ENCODE results near the gene GUSB.

Gene GUSB

GRCh38 chr7:65979583-65980477 is 2.2 kb downstream of the GUSB start:
- POLR2A ChIA-PET: no interaction called here
- CTCF ChIA-PET: interaction anchor here (1.1 kb wide), 1 partner anchor 229 kb away, joined by 3 read pairs; no protein-coding TSS in a partner anchor

DNA sequence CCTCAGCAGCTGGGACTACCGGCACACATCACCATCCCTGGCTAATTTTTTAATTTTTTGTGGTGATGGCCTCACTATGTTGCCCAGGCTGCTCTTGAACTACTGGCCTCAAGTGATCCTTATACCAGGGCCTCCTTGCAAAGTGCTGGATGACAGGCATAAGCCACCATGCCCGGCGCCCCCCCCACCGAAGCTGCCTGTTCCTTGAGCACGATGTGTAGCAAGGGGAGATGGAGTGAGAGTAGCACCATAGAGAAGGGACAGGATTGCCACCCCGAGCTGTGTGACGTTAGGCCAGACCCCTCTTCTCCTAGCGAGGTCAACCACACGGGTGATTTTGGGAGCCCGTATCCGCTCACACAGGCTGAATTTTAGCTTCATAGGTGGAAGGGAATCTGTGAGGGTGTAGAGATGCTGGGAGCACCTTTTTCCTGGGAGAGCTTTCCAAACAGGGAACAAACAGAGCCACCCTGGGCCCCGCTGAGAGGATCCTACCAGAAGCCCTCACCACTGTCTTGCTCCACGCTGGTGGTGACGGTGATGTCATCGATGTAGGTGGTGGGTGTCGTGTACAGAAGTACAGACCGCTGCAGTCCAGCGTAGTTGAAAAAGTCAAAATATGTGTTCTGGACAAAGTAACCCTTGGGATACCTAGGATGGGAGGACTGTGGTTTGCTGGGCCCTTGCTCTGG is 3.0 kb downstream of the GUSB start:
- no peak for DNase-seq (ENCODE audit: extremely low spot score)
- POLR2A ChIA-PET: no interaction called here
- CTCF ChIA-PET: interaction anchor here (1.1 kb wide), 1 partner anchor 229 kb away, joined by 3 read pairs; no protein-coding TSS in a partner anchor
- TF ChIP-seq CTCF (IDR thresholded peaks at IDR 0.05; ENCODE audit: control extremely low read depth, extremely low read depth, low read depth, missing control alignments): no peak

More at GRCh38 chr7:65979583-65980477, 2.2 kb downstream of the GUSB start:
- no peak for DNase-seq (ENCODE audit: extremely low spot score)
- no peak for TF ChIP-seq CTCF (IDR thresholded peaks at IDR 0.05; ENCODE audit: control extremely low read depth, extremely low read depth, low read depth, missing control alignments)

DNA sequence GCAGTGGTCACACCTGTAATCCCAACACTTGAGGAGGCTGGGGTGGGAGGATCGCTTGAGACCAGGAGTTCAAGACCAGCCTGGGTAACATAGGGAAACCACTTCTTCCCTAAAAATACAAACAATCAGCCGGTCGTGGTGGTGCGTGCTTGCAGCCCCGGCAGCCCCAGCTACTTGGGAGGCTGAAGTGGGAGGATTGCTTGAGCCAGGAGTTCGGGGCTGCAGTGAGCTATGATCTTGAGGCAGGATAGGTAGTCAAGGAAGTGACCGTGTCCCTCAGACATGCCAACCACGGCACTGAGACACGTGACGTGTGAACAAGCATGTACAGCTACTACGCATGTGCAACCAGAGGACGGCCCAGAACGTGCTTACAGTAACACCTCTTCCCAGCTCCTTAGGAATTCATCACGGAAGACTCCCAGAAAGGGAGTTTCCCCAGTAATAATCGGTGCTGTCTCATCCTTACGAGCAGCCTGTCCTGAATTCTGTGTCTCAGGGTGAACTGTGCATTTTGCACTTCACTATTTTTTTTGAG is 5.3 kb downstream of the GUSB start:
- TF ChIP-seq CTCF (IDR thresholded peaks at IDR 0.05; ENCODE audit: control extremely low read depth, extremely low read depth, low read depth, missing control alignments): no peak
- DNase-seq (ENCODE audit: extremely low spot score): no peak
- CTCF ChIA-PET: no interaction called here
- POLR2A ChIA-PET: no interaction called here

GRCh38 chr7:65975814-65976445 is 6.1 kb downstream of the GUSB start:
- DNase-seq (ENCODE audit: extremely low spot score): no peak
- no peak for TF ChIP-seq CTCF (IDR thresholded peaks at IDR 0.05; ENCODE audit: control extremely low read depth, extremely low read depth, low read depth, missing control alignments)
- CTCF ChIA-PET: no interaction called here
- POLR2A ChIA-PET: no interaction called here

- no peak for TF ChIP-seq CTCF (IDR thresholded peaks at IDR 0.05; ENCODE audit: control extremely low read depth, extremely low read depth, low read depth, missing control alignments)
- POLR2A ChIA-PET: no interaction called here
- no peak for DNase-seq (ENCODE audit: extremely low spot score)
- CTCF ChIA-PET: no interaction called here
These were observed 7.1 kb downstream of the GUSB start for GRCh38 chr7:65974876-65975275.

GRCh38 chr7:65974191-65974801 is 7.7 kb downstream of the GUSB start:
- ChIA-PET CTCF (interaction anchor here (1.5 kb wide), 1 partner anchor 7 kb away, joined by 3 read pairs; no protein-coding TSS in a partner anchor), POLR2A (no interaction called here)
- no peak for DNase-seq (ENCODE audit: extremely low spot score)
- TF ChIP-seq CTCF (IDR thresholded peaks at IDR 0.05; ENCODE audit: control extremely low read depth, extremely low read depth, low read depth, missing control alignments): no peak
